ENCODE data around the gene SLC2A4. TPM values are rescaled to one million over a fixed set of nuclear protein-coding genes. Genes with fewer than 3 reads are reported as not detected.

Gene SLC2A4
- total RNA-seq, 1 experiment from 2014 or later = not detected

- no peak for DNase-seq (ENCODE audit: extremely low read depth, low read depth)
Measured at GRCh38 chr17:7262935-7263800, 18.4 kb upstream of the SLC2A4 start.

- no peak for DNase-seq (ENCODE audit: extremely low read depth, low read depth)
Measured at GRCh38 chr17:7263801-7264078, 17.8 kb upstream of the SLC2A4 start.

- DNase-seq (ENCODE audit: extremely low read depth, low read depth) = no peak
Measured at GRCh38 chr17:7266784-7267183, 14.7 kb upstream of the SLC2A4 start.

GRCh38 chr17:7279448-7279847 is 2.1 kb upstream of the SLC2A4 start:
- no peak for DNase-seq (ENCODE audit: extremely low read depth, low read depth)

- DNase-seq (ENCODE audit: extremely low read depth, low read depth) = peak; percentile 81
Measured at GRCh38 chr17:7280519-7281073, 922 bp upstream of the SLC2A4 start.

- no peak for DNase-seq (ENCODE audit: extremely low read depth, low read depth)
Measured at GRCh38 chr17:7281953-7282751, 634 bp downstream of the SLC2A4 start.

GRCh38 chr17:7282752-7283321 is 1.3 kb downstream of the SLC2A4 start:
- no peak for DNase-seq (ENCODE audit: extremely low read depth, low read depth)

- DNase-seq (ENCODE audit: extremely low read depth, low read depth) = no peak
Measured at GRCh38 chr17:7283471-7284216, 2.1 kb downstream of the SLC2A4 start.

GRCh38 chr17:7284911-7285310 is 3.4 kb downstream of the SLC2A4 start:
- DNase-seq (ENCODE audit: extremely low read depth, low read depth) = no peak

- no peak for DNase-seq (ENCODE audit: extremely low read depth, low read depth)
Measured at GRCh38 chr17:7285679-7286078, 4.2 kb downstream of the SLC2A4 start.

GRCh38 chr17:7289256-7290032 is 7.9 kb downstream of the SLC2A4 start:
- no peak for DNase-seq (ENCODE audit: extremely low read depth, low read depth)

- no peak for DNase-seq (ENCODE audit: extremely low read depth, low read depth)
Measured at GRCh38 chr17:7290166-7290565, 8.6 kb downstream of the SLC2A4 start.

- no peak for DNase-seq (ENCODE audit: extremely low read depth, low read depth)
Measured at GRCh38 chr17:7290685-7291084, 9.2 kb downstream of the SLC2A4 start.

- no peak for DNase-seq (ENCODE audit: extremely low read depth, low read depth)
Measured at GRCh38 chr17:7292194-7292593, 10.7 kb downstream of the SLC2A4 start.

GRCh38 chr17:7292729-7293128 is 11.2 kb downstream of the SLC2A4 start:
- no peak for DNase-seq (ENCODE audit: extremely low read depth, low read depth)

GRCh38 chr17:7293159-7293558 is 11.6 kb downstream of the SLC2A4 start:
- no peak for DNase-seq (ENCODE audit: extremely low read depth, low read depth)

GRCh38 chr17:7293816-7294613 is 12.5 kb downstream of the SLC2A4 start:
- no peak for DNase-seq (ENCODE audit: extremely low read depth, low read depth)

- DNase-seq (ENCODE audit: extremely low read depth, low read depth) = no peak
Measured at GRCh38 chr17:7294614-7295153, 13.2 kb downstream of the SLC2A4 start, which contains the start of gene YBX2. Gene YBX2 (minus strand): TSS chr17:7294639. CDS start chr17:7294500, 139 bp downstream.
